Measurements from ENCODE around the gene MS4A12. TPM values are rescaled to one million over a fixed set of nuclear protein-coding genes. Genes with fewer than 3 reads are reported as not detected.

MS4A12 gene
- polyA plus RNA-seq, 1 donor (not counting 4 experiments of a cell fraction or from before 2014, with no cell fraction given), result not detected

- dilution Hi-C loops (cut with MboI; ENCODE audit: extremely low pct_ligation_motif_present, low sequenced_read_pairs), result no loop called here
- FAIRE-seq, result no peak
- no peak overlapping the region for H3K4me3 ChIP-seq (ENCODE audit: control insufficient read depth in 2 of 3, extremely low read depth in 1 of 3, insufficient read depth in 2 of 3, low read depth in 1 of 3, low read length in 3 of 3)
These were observed 33.2 kb upstream of the MS4A12 start for GRCh38 chr11:60459345-60459744.

GRCh38 chr11:60468829-60469228, 23.7 kb upstream of the MS4A12 start:
- Histone ChIP-seq H4K20me1 (ENCODE audit: control insufficient read depth, extremely low read depth, insufficient read depth, low read length) (no peaks in the 10 kb centered on the region), H3K27me3 (ENCODE audit: control insufficient read depth, extremely low read depth, insufficient read depth, low read length) (no peaks in the 10 kb centered on the region), H3K9ac (ENCODE audit: control insufficient read depth, extremely low read depth, insufficient read depth, low read length) (no peak overlapping the region), H3K4me1 (ENCODE audit: control insufficient read depth, extremely low read depth, insufficient read depth, low read length) (no peaks in the 10 kb centered on the region), H3K4me3 (ENCODE audit: control insufficient read depth in 2 of 3, extremely low read depth in 1 of 3, insufficient read depth in 2 of 3, low read depth in 1 of 3, low read length in 3 of 3) (no peak overlapping the region), H3K9me3 (ENCODE audit: control insufficient read depth, low read depth, low read length) (no peaks in the 10 kb centered on the region), H3K79me2 (ENCODE audit: control insufficient read depth, insufficient read depth, low read length) (no peaks in the 10 kb centered on the region), H3K9me1 (ENCODE audit: control insufficient read depth, extremely low read depth, insufficient read depth, low read length) (no peaks in the 10 kb centered on the region), H2AFZ (ENCODE audit: control insufficient read depth, low read length) (no peak overlapping the region), H3K4me2 (ENCODE audit: control insufficient read depth, extremely low read depth, insufficient read depth, low read depth, low read length) (no peak overlapping the region), H3K27ac (ENCODE audit: control insufficient read depth, insufficient read depth, low read length) (no peak overlapping the region), H3K36me3 (ENCODE audit: control insufficient read depth in 2 of 2, extremely low read depth in 1 of 2, insufficient read depth in 2 of 2, low read length in 2 of 2) (no peaks in the 10 kb centered on the region)
- dilution Hi-C loops (cut with MboI; ENCODE audit: extremely low pct_ligation_motif_present, low sequenced_read_pairs), result no loop called here
- no peak for FAIRE-seq
- no peak for DNase-seq (ENCODE audit: low read depth, low spot score)
- TF ChIP-seq EZH2 (IDR thresholded peaks at IDR 0.05; ENCODE audit: low read length) (no peak), CTCF (optimal IDR thresholded peaks at IDR 0.05 in 1 of 3, IDR thresholded peaks at IDR 0.05 in 1 of 3, conservative IDR thresholded peaks at IDR 0.05 in 1 of 3; ENCODE audit: extremely low read depth in 1 of 3, insufficient read depth in 2 of 3, low read length in 3 of 3) (no peak)

More at GRCh38 chr11:60459345-60459744, 33.2 kb upstream of the MS4A12 start:
- H3K4me1 ChIP-seq (ENCODE audit: control insufficient read depth, extremely low read depth, insufficient read depth, low read length), result no peaks in the 10 kb centered on the region
- no peaks in the 10 kb centered on the region for H3K36me3 ChIP-seq (ENCODE audit: control insufficient read depth in 2 of 2, extremely low read depth in 1 of 2, insufficient read depth in 2 of 2, low read length in 2 of 2)
- no peaks in the 10 kb centered on the region for H3K9me3 ChIP-seq (ENCODE audit: control insufficient read depth, low read depth, low read length)
- no peak for TF ChIP-seq EZH2 (IDR thresholded peaks at IDR 0.05; ENCODE audit: low read length)
- no peak for TF ChIP-seq CTCF (optimal IDR thresholded peaks at IDR 0.05 in 1 of 3, IDR thresholded peaks at IDR 0.05 in 1 of 3, conservative IDR thresholded peaks at IDR 0.05 in 1 of 3; ENCODE audit: extremely low read depth in 1 of 3, insufficient read depth in 2 of 3, low read length in 3 of 3)
- DNase-seq (ENCODE audit: low read depth, low spot score), result no peak
- no peak overlapping the region for H3K9ac ChIP-seq (ENCODE audit: control insufficient read depth, extremely low read depth, insufficient read depth, low read length)
- no peak overlapping the region for H3K27ac ChIP-seq (ENCODE audit: control insufficient read depth, insufficient read depth, low read length)
- no peaks in the 10 kb centered on the region for H4K20me1 ChIP-seq (ENCODE audit: control insufficient read depth, extremely low read depth, insufficient read depth, low read length)
- H3K9me1 ChIP-seq (ENCODE audit: control insufficient read depth, extremely low read depth, insufficient read depth, low read length), result no peaks in the 10 kb centered on the region
- H3K27me3 ChIP-seq (ENCODE audit: control insufficient read depth, extremely low read depth, insufficient read depth, low read length), result no peaks in the 10 kb centered on the region
- no peaks in the 10 kb centered on the region for H3K79me2 ChIP-seq (ENCODE audit: control insufficient read depth, insufficient read depth, low read length)
- H3K4me2 ChIP-seq (ENCODE audit: control insufficient read depth, extremely low read depth, insufficient read depth, low read depth, low read length), result no peak overlapping the region
- no peak overlapping the region for H2AFZ ChIP-seq (ENCODE audit: control insufficient read depth, low read length)

All from keratinocyte (primary cell).